Natural killer cell (primary cell): ENCODE measurements around the gene AP2S1. TPM values are rescaled to one million over a fixed set of nuclear protein-coding genes. Genes with fewer than 3 reads are reported as not detected.

ENCODE experiments used
- ATAC-seq, 3 donors: fragments of 150-1000 bp in 2 of 3; fragments of 200-7000 bp in 1 of 3; cut with Tn5 transposase; 1 replicate in 1 of 3; 2 replicates in 2 of 3; pipeline ENCODE4 v1.10.0; 2021; ENCODE audit warnings: mild to moderate bottlenecking in 2 of 3, moderate library complexity in 2 of 3
- DNase-seq, 2 donors: peaks; one replicate each; pipeline versions ENCODE4 v3.0.0 to v3.0.0-alpha.2; 2013 to 2021; ENCODE audit warnings: mixed read lengths in 1 of 2
- H3K27ac ChIP-seq: one replicate; pipeline ENCODE4 v1.5.1; 2013; ENCODE audit warnings: mild to moderate bottlenecking, low read length
- H3K27me3 ChIP-seq: one replicate; pipeline ENCODE4 v1.6.1; 2013; ENCODE audit warnings: low read length; ENCODE audit not compliant: control insufficient read depth, insufficient read depth
- H3K36me3 ChIP-seq: one replicate; pipeline ENCODE4 v1.6.1; 2013; ENCODE audit warnings: low read length; ENCODE audit not compliant: control insufficient read depth, insufficient read depth
- H3K4me1 ChIP-seq: one replicate; pipeline ENCODE4 v1.6.1; 2013; ENCODE audit warnings: low read length; ENCODE audit not compliant: control insufficient read depth, insufficient read depth
- H3K4me3 ChIP-seq: one replicate; pipeline ENCODE4 v1.5.1; 2013; ENCODE audit warnings: low read length
- H3K9me3 ChIP-seq: one replicate; pipeline ENCODE4 v1.6.1; 2013; ENCODE audit warnings: low read length; ENCODE audit not compliant: control insufficient read depth, insufficient read depth
- H3K27ac Mint-ChIP-seq, 2 donors: one replicate each; pipeline ENCODE4 v1.8.0; 2022; ENCODE audit warnings: mild to moderate bottlenecking in 2 of 2, mixed read lengths in 2 of 2, moderate library complexity in 1 of 2
- H3K27me3 Mint-ChIP-seq, 2 donors: one replicate each; pipeline ENCODE4 v1.8.0; 2022; ENCODE audit warnings: low read depth in 2 of 2, mixed read lengths in 2 of 2
- H3K36me3 Mint-ChIP-seq: one replicate; pipeline ENCODE4 v1.8.0; 2022; ENCODE audit warnings: mixed read lengths
- H3K4me1 Mint-ChIP-seq, 2 donors: one replicate each; pipeline ENCODE4 v1.8.0; 2022; ENCODE audit warnings: mixed read lengths in 2 of 2
- H3K4me3 Mint-ChIP-seq: one replicate; pipeline ENCODE4 v1.8.0; 2022; ENCODE audit warnings: mild to moderate bottlenecking, moderate library complexity, mixed read lengths
- H3K9me3 Mint-ChIP-seq, 2 donors: one replicate each; pipeline ENCODE4 v1.8.0; 2022; ENCODE audit warnings: mixed read lengths in 2 of 2
- CTCF ChIP-seq: fragments of 200-600 bp; IDR thresholded peaks from one replicate; pipeline ENCODE4 v1.8.0; 2022; ENCODE audit warnings: antibody characterized with exemption
- WGBS: methylation state at CpG from one replicate; pipeline ENCODE4 v1.1.7; 2013; ENCODE audit warnings: missing lambda C conversion rate; ENCODE audit not compliant: insufficient coverage; 5-methylcytosine and 5-hydroxymethylcytosine counted together
- intact Hi-C: fragments of 100-400 bp; cut with micrococcal nuclease; formaldehyde crosslinking; loops from one replicate; pipeline ENCODE4 v1.14.2; 2022
- total RNA-seq, 4 donors: library from RNA; stranded (reverse); fragments of 120-200 nt in 1 of 4; gene quantifications; one replicate each; pipeline versions ENCODE4 v1.2.3 to v1.2.4, GENCODE V29; 2013 to 2022

The AP2S1 gene
- total RNA-seq, 3 donors from 2014 or later (not counting 1 experiment from before 2014, with no cell fraction given), result 45.0 to 49.1 (median 45.4) TPM

GRCh38 chr19:46861691-46862502 is 11.3 kb upstream of the AP2S1 start:
- H3K4me3 Mint-ChIP-seq, result no peak overlapping the region
- Histone ChIP-seq H3K27me3 (no peaks in the 10 kb centered on the region), H3K36me3 (no peaks in the 10 kb centered on the region), H3K4me1 (peaks cover 33% of the 10 kb centered on the region), H3K4me3 (peak overlapping the region; percentile 51), H3K9me3 (no peaks in the 10 kb centered on the region), H3K27ac (peak overlapping the region; percentile 5)
- H3K4me1 Mint-ChIP-seq, result peaks cover 13 to 18% of the 10 kb centered on the region in 2 donors
- no peaks in the 10 kb centered on the region for H3K9me3 Mint-ChIP-seq
- H3K27ac Mint-ChIP-seq, result no peak overlapping the region
- WGBS, result 2% methylated on average over 19 of the region's 19 CpGs
- peak in 1 of 2 donors; percentile 34 for DNase-seq
- no peak for ATAC-seq
- H3K27me3 Mint-ChIP-seq, result no peaks in the 10 kb centered on the region
- TF ChIP-seq CTCF, result no peak
- intact Hi-C loops, result loop anchor here (1.0 to 5.0 kb wide), 2 partner anchors 115 to 129 kb away; no protein-coding TSS in a partner anchor
- no peaks in the 10 kb centered on the region for H3K36me3 Mint-ChIP-seq

GRCh38 chr19:46860846-46861690 is 10.4 kb upstream of the AP2S1 start, which contains the start of gene ARHGAP35:
Gene ARHGAP35 (plus strand): TSS chr19:46860997. CDS start chr19:46918676, 57,679 bp downstream.
- ATAC-seq, result peak; percentile 52 to 74 (median 59)
- WGBS, result under 1% methylated on average over 72 of the region's 91 CpGs
- peak within 1 kb of the TSS; percentile 83 for H3K4me3 ChIP-seq

GRCh38 chr19:46860125-46860845 is 9.6 kb upstream of the AP2S1 start:
- Histone ChIP-seq H3K27ac (peak overlapping the region; percentile 84), H3K4me1 (peaks cover 47% of the 10 kb centered on the region), H3K36me3 (no peaks in the 10 kb centered on the region), H3K9me3 (no peaks in the 10 kb centered on the region), H3K27me3 (no peaks in the 10 kb centered on the region), H3K4me3 (peak overlapping the region; percentile 83)
- no peaks in the 10 kb centered on the region for H3K9me3 Mint-ChIP-seq
- peaks cover 12 to 19% of the 10 kb centered on the region in 2 donors for H3K4me1 Mint-ChIP-seq
- under 1% methylated on average over 87 of the region's 89 CpGs for WGBS
- no peak for TF ChIP-seq CTCF
- ATAC-seq, result peak; percentile 82 to 94 (median 82)
- H3K36me3 Mint-ChIP-seq, result no peaks in the 10 kb centered on the region
- DNase-seq, result peak; percentile 92 to 98
- H3K27me3 Mint-ChIP-seq, result no peaks in the 10 kb centered on the region
- peak overlapping the region; percentile 89 for H3K4me3 Mint-ChIP-seq
- intact Hi-C loops, result loop anchor here (1.0 to 5.0 kb wide), 2 partner anchors 117 to 253 kb away; partner anchors contain the start of gene ZC3H4
- peak overlapping the region; percentile 91 to 94 for H3K27ac Mint-ChIP-seq

More at GRCh38 chr19:46860846-46861690, 10.4 kb upstream of the AP2S1 start, which contains the start of gene ARHGAP35:
- Histone ChIP-seq H3K36me3 (no peaks in the 10 kb centered on the region), H3K9me3 (no peaks in the 10 kb centered on the region), H3K4me1 (peaks cover 41% of the 10 kb centered on the region), H3K27ac (peak within 1 kb of the TSS; percentile 84), H3K27me3 (no peaks in the 10 kb centered on the region)
- Mint-ChIP-seq H3K27me3 (no peaks in the 10 kb centered on the region), H3K4me1 (peaks cover 12 to 18% of the 10 kb centered on the region in 2 donors), H3K9me3 (no peaks in the 10 kb centered on the region), H3K36me3 (no peaks in the 10 kb centered on the region), H3K4me3 (peak within 1 kb of the TSS; percentile 89), H3K27ac (peak within 1 kb of the TSS; percentile 91 to 94)
- intact Hi-C loops, result loop anchor here (1.0 to 5.0 kb wide), 3 partner anchors 116 to 252 kb away; partner anchors contain the start of gene ZC3H4
- TF ChIP-seq CTCF, result no peak
- peak in 1 of 2 donors; percentile 91 for DNase-seq
